GM18517 (cell line): ENCODE measurements around the gene TEKT1.
"Not testable (repeated sequence)": the region's sequence is repeated elsewhere in the genome, so short reads cannot be mapped to it uniquely, and the experiment has no call there.

ENCODE experiments used
- ATAC-seq: cut with Tn5 transposase; IDR thresholded peaks from one replicate; pipeline ENCODE4 v1.9.1; 2021; ENCODE audit warnings: mild to moderate bottlenecking, moderate library complexity; ENCODE audit not compliant: unreplicated experiment

TEKT1 gene

GRCh38 chr17:6831661-6832263 is at the start of gene TEKT1:
Gene TEKT1 (minus strand): TSS chr17:6831729. CDS start chr17:6830376, 1,353 bp downstream.
- no peak for ATAC-seq

GRCh38 chr17:6879221-6879975 is 47.9 kb upstream of the TEKT1 start:
- ATAC-seq, result not testable (repeated sequence)

GRCh38 chr17:6875276-6875675 is 43.7 kb upstream of the TEKT1 start:
- not testable (repeated sequence) for ATAC-seq

- no peak for ATAC-seq
Observed at GRCh38 chr17:6872936-6873335, 41.4 kb upstream of the TEKT1 start.

GRCh38 chr17:6870841-6871240 is 39.3 kb upstream of the TEKT1 start:
- no peak for ATAC-seq

- no peak for ATAC-seq
Observed at GRCh38 chr17:6868582-6868981, 37.1 kb upstream of the TEKT1 start.

- ATAC-seq, result no peak
Observed at GRCh38 chr17:6867849-6868248, 36.3 kb upstream of the TEKT1 start.

GRCh38 chr17:6862825-6863224 is 31.3 kb upstream of the TEKT1 start:
- no peak for ATAC-seq

- ATAC-seq, result no peak
Observed at GRCh38 chr17:6862122-6862521, 30.6 kb upstream of the TEKT1 start.

GRCh38 chr17:6857904-6858303 is 26.4 kb upstream of the TEKT1 start:
- ATAC-seq, result no peak

- no peak for ATAC-seq
Observed at GRCh38 chr17:6857336-6857735, 25.8 kb upstream of the TEKT1 start.

GRCh38 chr17:6856051-6856450 is 24.5 kb upstream of the TEKT1 start:
- ATAC-seq, result no peak

- ATAC-seq, result no peak
Observed at GRCh38 chr17:6853764-6854442, 22.4 kb upstream of the TEKT1 start.

GRCh38 chr17:6848545-6849179 is 17.1 kb upstream of the TEKT1 start:
- not testable (repeated sequence) for ATAC-seq

GRCh38 chr17:6846138-6846537 is 14.6 kb upstream of the TEKT1 start:
- not testable (repeated sequence) for ATAC-seq

GRCh38 chr17:6844406-6844805 is 12.9 kb upstream of the TEKT1 start:
- ATAC-seq, result not testable (repeated sequence)

- no peak for ATAC-seq
Observed at GRCh38 chr17:6843241-6843880, 11.8 kb upstream of the TEKT1 start.

GRCh38 chr17:6841769-6842168 is 10.2 kb upstream of the TEKT1 start:
- ATAC-seq, result not testable (repeated sequence)

GRCh38 chr17:6830383-6830986 is 1.0 kb downstream of the TEKT1 start:
- ATAC-seq, result no peak

- ATAC-seq, result no peak
Observed at GRCh38 chr17:6823011-6823442, 8.5 kb downstream of the TEKT1 start.
